Endothelial cell of umbilical vein (primary cell): Measurements from ENCODE around the gene CNTNAP2. TPM values are rescaled to one million over a fixed set of nuclear protein-coding genes. Genes with fewer than 3 reads are reported as not detected.

Experiments
- BruUV-seq: library from RNA; stranded (reverse); fragments of 400-500 nt; replicated peaks from 2 replicates; lab custom pipeline; 2021; lab: Mats Ljungman, UMichigan
- CTCF ChIA-PET: fragments of 300-600, 350-600 bp; sonication (Branson Sonifier 250); formaldehyde crosslinking; loops from one replicate; lab custom pipeline; 2021; ENCODE audit warnings: antibody characterized with exemption, inconsistent platforms; lab: Charles Lee
- POLR2A ChIA-PET: fragments of 300-600, 350-600 bp; sonication (Branson Sonifier 250); formaldehyde crosslinking; loops from one replicate; lab custom pipeline; 2021; ENCODE audit warnings: antibody characterized with exemption, inconsistent platforms; lab: Charles Lee
- DNase-seq: peaks from one replicate; pipeline ENCODE4 v3.0.0-alpha.2; 2011; ENCODE audit warnings: low read depth, low spot score
- FAIRE-seq: peaks from 2 replicates; lab custom pipeline; 2011; peaks lifted over from hg19 to GRCh38; lab: Jason Lieb, UNC
- H2AFZ ChIP-seq: 2 replicates; pipeline ENCODE4 v1.6.0; 2012; ENCODE audit warnings: low read depth, low read length, control low read depth, inconsistent platforms
- H3K27ac ChIP-seq: 2 replicates; pipeline ENCODE4 v1.5.1; 2011; ENCODE audit warnings: low read depth, mild to moderate bottlenecking, control low read depth, low read length, moderate library complexity; ENCODE audit not compliant: insufficient read depth
- H3K27me3 ChIP-seq, 2 experiments: 2 replicates each; pipeline versions ENCODE4 v1.6.0 to v1.6.1; 2011; ENCODE audit warnings: low read length in 2 of 2, mixed read lengths in 1 of 2; ENCODE audit not compliant: control insufficient read depth in 2 of 2, insufficient read depth in 2 of 2
- H3K36me3 ChIP-seq, 2 experiments: 2 replicates in 1 of 2; 3 replicates in 1 of 2; pipeline ENCODE4 v1.5.1; 2011; ENCODE audit warnings: low read length in 2 of 2, mild to moderate bottlenecking in 1 of 2, moderate library complexity in 1 of 2; ENCODE audit not compliant: control insufficient read depth in 2 of 2, insufficient read depth in 2 of 2; ENCODE audit errors: extremely low read depth in 1 of 2
- H3K4me1 ChIP-seq: 3 replicates; pipeline ENCODE4 v1.5.1; 2011; ENCODE audit warnings: mild to moderate bottlenecking, low read length; ENCODE audit not compliant: control insufficient read depth, insufficient read depth; ENCODE audit errors: extremely low read depth
- H3K4me2 ChIP-seq: 2 replicates; pipeline ENCODE4 v1.6.1; 2011; ENCODE audit warnings: low read length, control low read depth, mixed read lengths; ENCODE audit not compliant: insufficient read depth
- H3K4me3 ChIP-seq, 3 experiments: fragments of 200-600 bp in 1 of 3; sonication (generic), shearing (Covaris generic) in 1 of 3; replicated peaks in 1 of 3; 2 replicates each; pipeline ENCODE4 v1.5.1; 2011 to 2016; ENCODE audit warnings: control low read depth in 3 of 3, low read length in 3 of 3, mild to moderate bottlenecking in 2 of 3, inconsistent platforms in 1 of 3, low read depth in 1 of 3, moderate library complexity in 1 of 3; ENCODE audit not compliant: insufficient read depth in 1 of 3
- H3K79me2 ChIP-seq: 2 replicates; pipeline ENCODE4 v1.6.0; 2012; ENCODE audit warnings: low read length, inconsistent platforms; ENCODE audit not compliant: control insufficient read depth, insufficient read depth
- H3K9ac ChIP-seq: replicated peaks from 2 replicates; pipeline ENCODE3; 2011; ENCODE audit warnings: low read length, control low read depth; ENCODE audit not compliant: insufficient read depth; ENCODE audit errors: extremely low read depth
- H3K9me1 ChIP-seq: replicated peaks from 3 replicates; pipeline ENCODE4 v1.6.0; 2011; ENCODE audit warnings: mild to moderate bottlenecking, low read length; ENCODE audit not compliant: control insufficient read depth, insufficient read depth; ENCODE audit errors: extremely low read depth
- H3K9me3 ChIP-seq: replicated peaks from 2 replicates; pipeline ENCODE4 v1.5.1; 2012; ENCODE audit warnings: low read length, inconsistent platforms; ENCODE audit not compliant: control insufficient read depth, insufficient read depth
- H4K20me1 ChIP-seq: replicated peaks from 2 replicates; pipeline ENCODE3; 2011; ENCODE audit warnings: mild to moderate bottlenecking, low read length; ENCODE audit not compliant: control insufficient read depth, insufficient read depth; ENCODE audit errors: extremely low read depth
- CTCF ChIP-seq, 2 donors: IDR thresholded peaks; 1 replicate in 1 of 2; 2 replicates in 1 of 2; pipeline ENCODE4 v1.5.1; 2011; ENCODE audit warnings: low read length in 2 of 2, mild to moderate bottlenecking in 2 of 2, moderate library complexity in 2 of 2, control low read depth in 1 of 2, inconsistent platforms in 1 of 2, low read depth in 1 of 2; ENCODE audit not compliant: insufficient read depth in 1 of 2; ENCODE audit errors: extremely low read depth in 1 of 2
- EZH2 ChIP-seq: IDR thresholded peaks from 2 replicates; pipeline ENCODE4 v1.6.1; 2012; ENCODE audit warnings: borderline replicate concordance, low read depth, mild to moderate bottlenecking, moderate library complexity, low read length, inconsistent platforms; ENCODE audit not compliant: severe bottlenecking
- FOS ChIP-seq: IDR thresholded peaks from 2 replicates; pipeline ENCODE4 v1.6.1; 2011; ENCODE audit warnings: mild to moderate bottlenecking, low read length, moderate library complexity, borderline replicate concordance; ENCODE audit not compliant: insufficient read depth
- GATA2 ChIP-seq: IDR thresholded peaks from 2 replicates; pipeline ENCODE4 v1.7.0; 2011; ENCODE audit warnings: low read depth, mild to moderate bottlenecking, moderate library complexity, mixed read lengths, low read length; ENCODE audit not compliant: insufficient read length, insufficient read depth
- JUN ChIP-seq: IDR thresholded peaks from 2 replicates; pipeline ENCODE4 v1.6.1; 2011; ENCODE audit warnings: borderline replicate concordance, low read depth; ENCODE audit not compliant: insufficient read length, insufficient read depth
- MAX ChIP-seq: IDR thresholded peaks from 2 replicates; pipeline ENCODE4 v1.6.1; 2011; ENCODE audit not compliant: insufficient read depth, insufficient read length
- MYC ChIP-seq: IDR thresholded peaks from one replicate; pipeline ENCODE4 v1.6.1; 2011; ENCODE audit warnings: mild to moderate bottlenecking, low read depth, low read length
- POLR2A ChIP-seq: IDR thresholded peaks from 2 replicates; pipeline ENCODE4 v1.6.1; 2012; ENCODE audit warnings: low read depth, mild to moderate bottlenecking, control low read depth, low read length
- POLR2AphosphoS5 ChIP-seq: IDR thresholded peaks from 2 replicates; pipeline ENCODE4 v1.6.1; 2012; ENCODE audit warnings: low read depth, mild to moderate bottlenecking, control low read depth, low read length, moderate library complexity; ENCODE audit not compliant: insufficient read depth
- dilution Hi-C: fragments of 300-500 bp; cut with MboI; formaldehyde crosslinking; loops from one replicate; pipeline ENCODE4 v1.15.0; 2019; ENCODE audit warnings: low sequenced_read_pairs; ENCODE audit not compliant: extremely low pct_ligation_motif_present
- intact Hi-C: fragments of 100-400 bp; cut with micrococcal nuclease; formaldehyde crosslinking; loops from one replicate; pipeline ENCODE4 v1.10.0; 2022
- polyA plus RNA-seq, 4 experiments: library from polyadenylated mRNA; depleted of rRNA in 3 of 4; stranded (reverse) in 3 of 4; unstranded in 1 of 4; fragments of >200 nt; gene quantifications; 2 replicates each; pipeline versions ENCODE4 v1.2.1 to v1.2.3, GENCODE V29; 2011 to 2012; ENCODE audit warnings: missing spikeins in 1 of 4
- total RNA-seq: library from RNA; stranded (reverse); gene quantifications from 2 replicates; pipeline ENCODE4 v1.2.3, GENCODE V29; 2021

Gene CNTNAP2
- total and polyA plus RNA-seq, 2 donors (not counting 3 experiments of a cell fraction or from before 2014, with no cell fraction given) = not detected

- TF ChIP-seq MAX (no peak), CTCF (IDR thresholded peaks at IDR 0.05; ENCODE audit: extremely low read depth in 1 of 2, insufficient read depth in 1 of 2, low read depth in 1 of 2, low read length in 2 of 2) (no peak), POLR2A (no peak), FOS (no peak), EZH2 (no peak), GATA2 (no peak), MYC (no peak), POLR2AphosphoS5 (no peak), JUN (no peak)
- DNase-seq (no peak), FAIRE-seq (no peak)
- CTCF ChIA-PET = no interaction called here
- Histone ChIP-seq H3K27ac (no peak overlapping the region), H3K79me2 (no peaks in the 10 kb centered on the region), H3K27me3 (no peaks in the 10 kb centered on the region), H3K4me2 (no peak overlapping the region), H3K9ac (no peak overlapping the region), H4K20me1 (no peaks in the 10 kb centered on the region), H3K9me1 (no peaks in the 10 kb centered on the region), H3K4me1 (no peaks in the 10 kb centered on the region), H3K9me3 (peaks cover 5% of the 10 kb centered on the region), H3K36me3 (no peaks in the 10 kb centered on the region), H2AFZ (no peak overlapping the region), H3K4me3 (no peak overlapping the region)
- BruUV-seq = no TSS peak
- intact Hi-C loops (no loop called here), dilution Hi-C loops (no loop called here)
- POLR2A ChIA-PET = no interaction called here
Observed at GRCh38 chr7:148385009-148385682, 2268.5 kb downstream of the CNTNAP2 start.
